CD14-positive monocyte (primary cell): ENCODE data around the gene ZNF653. TPM values are rescaled to one million over a fixed set of nuclear protein-coding genes. Genes with fewer than 3 reads are reported as not detected.

ENCODE experiments used
- DNase-seq, 3 donors: peaks; one replicate each; pipeline ENCODE4 v3.0.0-alpha.2; 2011 to 2022
- H2AFZ ChIP-seq: 2 replicates; pipeline ENCODE4 v1.6.0; 2012; ENCODE audit warnings: mild to moderate bottlenecking, low read depth, low read length, inconsistent platforms; ENCODE audit not compliant: insufficient read depth, poor library complexity, severe bottlenecking
- H3K27ac ChIP-seq, 2 donors: 1 replicate in 1 of 2; 2 replicates in 1 of 2; pipeline ENCODE4 v1.5.1; 2012 to 2013; ENCODE audit warnings: low read length in 2 of 2, control low read depth in 1 of 2, inconsistent platforms in 1 of 2, low read depth in 1 of 2, mild to moderate bottlenecking in 1 of 2
- H3K27me3 ChIP-seq, 2 donors: one replicate each; pipeline versions ENCODE4 v1.6.0 to v1.6.1; 2011 to 2013; ENCODE audit warnings: low read length in 2 of 2; ENCODE audit not compliant: control insufficient read depth in 2 of 2, insufficient read depth in 2 of 2
- H3K36me3 ChIP-seq, 2 donors: replicated peaks in 1 of 2; 1 replicate in 1 of 2; 2 replicates in 1 of 2; pipeline versions ENCODE4 v1.5.1 to v1.6.1; 2012 to 2013; ENCODE audit warnings: low read length in 2 of 2, control low read depth in 1 of 2, inconsistent platforms in 1 of 2, mild to moderate bottlenecking in 1 of 2; ENCODE audit not compliant: insufficient read depth in 2 of 2, control insufficient read depth in 1 of 2
- H3K4me1 ChIP-seq, 2 donors: 1 replicate in 1 of 2; 2 replicates in 1 of 2; pipeline versions ENCODE4 v1.5.1 to v1.6.1; 2012 to 2013; ENCODE audit warnings: low read length in 2 of 2, control low read depth in 1 of 2, inconsistent platforms in 1 of 2, mild to moderate bottlenecking in 1 of 2, moderate library complexity in 1 of 2; ENCODE audit not compliant: insufficient read depth in 2 of 2, control insufficient read depth in 1 of 2
- H3K4me2 ChIP-seq: replicated peaks from 2 replicates; pipeline ENCODE3; 2012; ENCODE audit warnings: low read length, moderate library complexity, mild to moderate bottlenecking; ENCODE audit not compliant: poor library complexity, severe bottlenecking; ENCODE audit errors: extremely low read depth
- H3K4me3 ChIP-seq, 3 experiments: fragments of 200-600 bp in 1 of 3; sonication (generic) in 1 of 3; replicated peaks in 1 of 3; 1 replicate in 2 of 3; 2 replicates in 1 of 3; pipeline ENCODE4 v1.5.1; 2011 to 2013; ENCODE audit warnings: low read length in 3 of 3, mild to moderate bottlenecking in 3 of 3, control low read depth in 2 of 3, low read depth in 2 of 3, inconsistent platforms in 1 of 3, moderate library complexity in 1 of 3
- H3K79me2 ChIP-seq: 2 replicates; pipeline ENCODE4 v1.6.0; 2012; ENCODE audit warnings: mild to moderate bottlenecking, control low read depth, inconsistent platforms, low read length, moderate library complexity; ENCODE audit not compliant: insufficient read depth
- H3K9ac ChIP-seq: 2 replicates; pipeline ENCODE4 v1.6.0; 2017; ENCODE audit warnings: low read length, mild to moderate bottlenecking; ENCODE audit not compliant: insufficient read depth, poor library complexity, severe bottlenecking
- H3K9me3 ChIP-seq, 2 donors: replicated peaks in 1 of 2; 1 replicate in 1 of 2; 2 replicates in 1 of 2; pipeline versions ENCODE4 v1.5.1 to v1.6.1; 2012 to 2013; ENCODE audit warnings: low read length in 2 of 2, control low read depth in 1 of 2; ENCODE audit not compliant: control insufficient read depth in 1 of 2, insufficient read depth in 1 of 2
- H4K20me1 ChIP-seq: 2 replicates; pipeline ENCODE4 v1.6.0; 2012; ENCODE audit warnings: mild to moderate bottlenecking, low read length, control low read depth, moderate library complexity; ENCODE audit not compliant: insufficient read depth
- H3K27ac Mint-ChIP-seq, 7 donors: one replicate each; pipeline ENCODE4 v1.8.0; 2020; ENCODE audit warnings: mild to moderate bottlenecking in 7 of 7, mixed read lengths in 7 of 7, moderate library complexity in 6 of 7, inconsistent platforms in 2 of 7
- H3K27me3 Mint-ChIP-seq, 3 donors: one replicate each; pipeline ENCODE4 v1.8.0; 2021 to 2022; ENCODE audit warnings: low read depth in 3 of 3, mild to moderate bottlenecking in 3 of 3, mixed read lengths in 3 of 3, moderate library complexity in 3 of 3, inconsistent platforms in 1 of 3
- H3K36me3 Mint-ChIP-seq, 2 donors: one replicate each; pipeline ENCODE4 v1.8.0; 2020; ENCODE audit warnings: mixed read lengths in 2 of 2, inconsistent platforms in 1 of 2, mild to moderate bottlenecking in 1 of 2
- H3K4me1 Mint-ChIP-seq: one replicate; pipeline ENCODE4 v1.8.0; 2020; ENCODE audit warnings: mild to moderate bottlenecking, mixed read lengths
- H3K4me3 Mint-ChIP-seq, 2 donors: one replicate each; pipeline ENCODE4 v1.8.0; 2020; ENCODE audit warnings: mild to moderate bottlenecking in 2 of 2, mixed read lengths in 2 of 2, moderate library complexity in 1 of 2
- H3K9me3 Mint-ChIP-seq, 7 donors: one replicate each; pipeline ENCODE4 v1.8.0; 2020 to 2022; ENCODE audit warnings: mixed read lengths in 7 of 7, mild to moderate bottlenecking in 6 of 7, moderate library complexity in 6 of 7, inconsistent platforms in 2 of 7
- CTCF ChIP-seq: fragments of 200-600 bp; IDR thresholded peaks from one replicate; pipeline ENCODE4 v1.8.0; 2022; ENCODE audit warnings: antibody characterized with exemption, mild to moderate bottlenecking
- WGBS: methylation state at CpG from one replicate; pipeline ENCODE4 v1.1.5; 2013; ENCODE audit warnings: missing lambda C conversion rate; ENCODE audit not compliant: insufficient coverage; 5-methylcytosine and 5-hydroxymethylcytosine counted together
- intact Hi-C, 2 donors: fragments of 100-400 bp; cut with micrococcal nuclease; formaldehyde crosslinking; loops; one replicate each; pipeline versions ENCODE4 v1.15.0 to v1.15.1; 2023
- polyA plus RNA-seq, 3 donors: library from polyadenylated mRNA; depleted of rRNA in 1 of 3; unstranded in 2 of 3; stranded (reverse) in 1 of 3; fragments of 300-500 nt in 2 of 3; fragments of >200 nt in 1 of 3; fragmentation: Illumina TruSeq in 2 of 3; gene quantifications; 1 replicate in 2 of 3; 2 replicates in 1 of 3; pipeline ENCODE4 v1.2.3, GENCODE V29; 2012 to 2021

ZNF653 gene
- polyA plus RNA-seq, 3 donors = 0.88 to 8.1 (median 1.2) TPM

- intact Hi-C loops = no loop called here
- Histone ChIP-seq H4K20me1 (no peaks in the 10 kb centered on the region), H3K4me3 (no peak overlapping the region), H3K27me3 (no peaks in the 10 kb centered on the region), H3K36me3 (no peaks in the 10 kb centered on the region), H3K27ac (no peak overlapping the region), H3K4me1 (no peaks in the 10 kb centered on the region), H3K9ac (no peak overlapping the region), H2AFZ (no peak overlapping the region), H3K9me3 (no peaks in the 10 kb centered on the region), H3K4me2 (no peak overlapping the region), H3K79me2 (no peaks in the 10 kb centered on the region)
- no peak for TF ChIP-seq CTCF
- Mint-ChIP-seq H3K27ac (peak overlapping the region in 1 of 7 donors; percentile 26), H3K4me1 (no peaks in the 10 kb centered on the region), H3K27me3 (peaks cover 2 to 11% (median 6%) of the 10 kb centered on the region in 3 donors), H3K36me3 (no peaks in the 10 kb centered on the region), H3K4me3 (no peak overlapping the region), H3K9me3 (peaks cover 0 to 5% (median 0%) of the 10 kb centered on the region in 7 donors)
- DNase-seq = no peak
- 81% methylated on average over 8 of the region's 12 CpGs for WGBS
Observed at GRCh38 chr19:11463391-11463790, 42.2 kb downstream of the ZNF653 start.

GRCh38 chr19:11461453-11461852 lies 44.2 kb downstream of the ZNF653 start:
- no peaks in the 10 kb centered on the region for H3K27me3 ChIP-seq
- WGBS = no CpG with 5 or more reads among the region's 2 CpGs
- H3K9me3 Mint-ChIP-seq = peaks cover 0 to 9% (median 0%) of the 10 kb centered on the region in 7 donors

More at GRCh38 chr19:11461453-11461852, 44.2 kb downstream of the ZNF653 start:
- no peak overlapping the region for H3K27ac Mint-ChIP-seq
- no peaks in the 10 kb centered on the region for H3K36me3 ChIP-seq
- no peaks in the 10 kb centered on the region for H3K9me3 ChIP-seq
- H3K27ac ChIP-seq = no peak overlapping the region
- H3K27me3 Mint-ChIP-seq = peaks cover 1 to 13% (median 5%) of the 10 kb centered on the region in 3 donors
- DNase-seq = no peak
- H3K36me3 Mint-ChIP-seq = no peaks in the 10 kb centered on the region
- no peaks in the 10 kb centered on the region for H3K4me1 ChIP-seq
- H4K20me1 ChIP-seq = no peaks in the 10 kb centered on the region
- no peak overlapping the region for H3K4me2 ChIP-seq
- H3K79me2 ChIP-seq = no peaks in the 10 kb centered on the region
- H3K9ac ChIP-seq = no peak overlapping the region
- intact Hi-C loops = no loop called here
- no peak overlapping the region for H2AFZ ChIP-seq
- no peak overlapping the region for H3K4me3 ChIP-seq
- H3K4me3 Mint-ChIP-seq = no peak overlapping the region
- no peaks in the 10 kb centered on the region for H3K4me1 Mint-ChIP-seq
- no peak for TF ChIP-seq CTCF
